Erythroblast (primary cell): Measurements from ENCODE around the gene MOB2.

Experiments used
- DNase-seq, 2 experiments: peaks; one replicate each; lab custom pipeline; 2025; lab: John Stamatoyannopoulos, UW
- GATA1 ChIP-seq: IDR thresholded peaks from 2 replicates; pipeline ENCODE4 v1.6.1; 2011; ENCODE audit warnings: low read depth, mild to moderate bottlenecking, control low read depth, low read length, moderate library complexity
- POLR2A ChIP-seq: IDR thresholded peaks from 2 replicates; pipeline ENCODE4 v1.6.1; 2011; ENCODE audit warnings: mild to moderate bottlenecking, low read length

Gene MOB2

GRCh38 chr11:1453611-1454034 is 33.0 kb downstream of the MOB2 start:
- TF ChIP-seq POLR2A, result no peak
- TF ChIP-seq GATA1, result no peak
- DNase-seq, result peak; percentile 14 to 39

- no peak for DNase-seq
- TF ChIP-seq GATA1 (no peak), POLR2A (no peak)
Measured at GRCh38 chr11:1452744-1453143, 33.8 kb downstream of the MOB2 start.

- TF ChIP-seq POLR2A (no peak), GATA1 (no peak)
- no peak for DNase-seq
Measured at GRCh38 chr11:1451781-1452470, 34.7 kb downstream of the MOB2 start.

- no peak for TF ChIP-seq GATA1
- TF ChIP-seq POLR2A, result no peak
- peak in 1 of 2 experiments; percentile 14 for DNase-seq
Measured at GRCh38 chr11:1450949-1451710, 35.4 kb downstream of the MOB2 start.

GRCh38 chr11:1450344-1450875 is 36.2 kb downstream of the MOB2 start:
- no peak for DNase-seq
- TF ChIP-seq GATA1 (no peak), POLR2A (no peak)

- TF ChIP-seq GATA1 (no peak), POLR2A (no peak)
- no peak for DNase-seq
Measured at GRCh38 chr11:1449490-1450243, 36.9 kb downstream of the MOB2 start.

- DNase-seq, result no peak
- TF ChIP-seq GATA1, result no peak
- no peak for TF ChIP-seq POLR2A
Measured at GRCh38 chr11:1448882-1449281, 37.7 kb downstream of the MOB2 start.

- DNase-seq, result no peak
- TF ChIP-seq GATA1 (no peak), POLR2A (no peak)
Measured at GRCh38 chr11:1447845-1448825, 38.4 kb downstream of the MOB2 start.

GRCh38 chr11:1446623-1447022 is 40.0 kb downstream of the MOB2 start:
- DNase-seq, result no peak
- TF ChIP-seq GATA1, result no peak
- TF ChIP-seq POLR2A, result no peak

- DNase-seq, result no peak
Measured at GRCh38 chr11:1445741-1446445, 40.7 kb downstream of the MOB2 start.

GRCh38 chr11:1444823-1445422 is 41.7 kb downstream of the MOB2 start:
- TF ChIP-seq POLR2A (no peak), GATA1 (no peak)

More at GRCh38 chr11:1445741-1446445, 40.7 kb downstream of the MOB2 start:
- TF ChIP-seq GATA1 (no peak), POLR2A (no peak)

GRCh38 chr11:1444321-1444720 is 42.3 kb downstream of the MOB2 start:
- no peak for TF ChIP-seq GATA1
- no peak for TF ChIP-seq POLR2A

More at GRCh38 chr11:1444823-1445422, 41.7 kb downstream of the MOB2 start:
- no peak for DNase-seq

GRCh38 chr11:1443737-1444136 is 42.8 kb downstream of the MOB2 start:
- no peak for TF ChIP-seq POLR2A
- TF ChIP-seq GATA1, result no peak
- DNase-seq, result no peak

More at GRCh38 chr11:1444321-1444720, 42.3 kb downstream of the MOB2 start:
- no peak for DNase-seq
